IPS-NIHi7 (cell line): Measurements from ENCODE around the gene PDGFRB.

Experiments used
- DNase-seq: peaks from one replicate; pipeline ENCODE4 v3.0.0; 2012; ENCODE audit warnings: mixed read lengths; ENCODE audit errors: extremely low spot score

Gene PDGFRB

GRCh38 chr5:150181766-150182545 is 26.3 kb upstream of the PDGFRB start:
- no peak for DNase-seq

- no peak for DNase-seq
Measured at GRCh38 chr5:150181027-150181426, 25.4 kb upstream of the PDGFRB start.

- DNase-seq: no peak
Measured at GRCh38 chr5:150180241-150181026, 24.8 kb upstream of the PDGFRB start.

- DNase-seq: no peak
Measured at GRCh38 chr5:150179019-150179620, 23.5 kb upstream of the PDGFRB start.

- DNase-seq: no peak
Measured at GRCh38 chr5:150178262-150178661, 22.6 kb upstream of the PDGFRB start.

GRCh38 chr5:150177721-150178120 is 22.1 kb upstream of the PDGFRB start:
- DNase-seq: no peak

GRCh38 chr5:150176745-150177477 is 21.3 kb upstream of the PDGFRB start:
- DNase-seq: no peak

- peak; percentile 89 for DNase-seq
Measured at GRCh38 chr5:150175536-150175935, 19.9 kb upstream of the PDGFRB start.

- DNase-seq: no peak
Measured at GRCh38 chr5:150175076-150175475, 19.4 kb upstream of the PDGFRB start.

- no peak for DNase-seq
Measured at GRCh38 chr5:150174285-150174684, 18.6 kb upstream of the PDGFRB start.

GRCh38 chr5:150173161-150173560 is 17.5 kb upstream of the PDGFRB start:
- no peak for DNase-seq

GRCh38 chr5:150172556-150172955 is 16.9 kb upstream of the PDGFRB start:
- no peak for DNase-seq

- no peak for DNase-seq
Measured at GRCh38 chr5:150172145-150172544, 16.5 kb upstream of the PDGFRB start.

GRCh38 chr5:150168864-150169263 is 13.2 kb upstream of the PDGFRB start:
- DNase-seq: no peak

GRCh38 chr5:150167908-150168307 is 12.3 kb upstream of the PDGFRB start:
- no peak for DNase-seq

- DNase-seq: no peak
Measured at GRCh38 chr5:150167512-150167850, 11.8 kb upstream of the PDGFRB start.

GRCh38 chr5:150166650-150167511 is 11.2 kb upstream of the PDGFRB start, which contains the start of gene CDX1:
TSS of gene CDX1 (plus strand) at chr5:150166778. CDS start at chr5:150166877, 99 bp downstream.
- no peak for DNase-seq

- DNase-seq: no peak
Measured at GRCh38 chr5:150166037-150166649, 10.5 kb upstream of the PDGFRB start.

GRCh38 chr5:150164211-150164980 is 8.8 kb upstream of the PDGFRB start:
- DNase-seq: no peak

- no peak for DNase-seq
Measured at GRCh38 chr5:150163547-150164059, 8.0 kb upstream of the PDGFRB start.
